ENCODE measurements around the gene ISLR.
A peak's percentile ranks its signal among the peaks of the same experiment; 100 is the strongest.

Gene ISLR

GRCh38 chr15:74167891-74168331 lies 5.6 kb upstream of the ISLR start:
- H3K4me3 ChIP-seq (ENCODE audit: low read depth, low read length): no peak overlapping the region
- POLR2A ChIA-PET: no interaction called here
- H3K9me3 ChIP-seq (ENCODE audit: control insufficient read depth, insufficient read depth, low read depth, low read length): no peaks in the 10 kb centered on the region
- H3K4me1 ChIP-seq (ENCODE audit: control insufficient read depth, insufficient read depth, low read length): no peaks in the 10 kb centered on the region
- H3K36me3 ChIP-seq (ENCODE audit: control insufficient read depth in 2 of 2, insufficient read depth in 1 of 2, low read length in 2 of 2): no peaks in the 10 kb centered on the region
- H3K27ac ChIP-seq (ENCODE audit: extremely low read depth, low read depth, low read length): no peak overlapping the region
- TF ChIP-seq ZNF701 (tag by site-specific recombination; IDR thresholded peaks at IDR 0.05) (no peak), ZNF175 (tag by site-specific recombination; IDR thresholded peaks at IDR 0.05) (no peak), EGR2 (tag by site-specific recombination; IDR thresholded peaks at IDR 0.05; ENCODE audit: low read depth) (peak; percentile 18; the same call in 1 of the 2 replicates), ZNF658 (tag by site-specific recombination; IDR thresholded peaks at IDR 0.05) (no peak), ZNF341 (tag by site-specific recombination; IDR thresholded peaks at IDR 0.05; ENCODE audit: low read depth) (peak; percentile 82), ZFHX2 (tag by site-specific recombination; conservative IDR thresholded peaks at IDR 0.05) (0 out of 2 replicates have a peak, but pooled peaks have one; percentile 8), ZNF366 (tag by site-specific recombination; conservative IDR thresholded peaks at IDR 0.05) (no peak), KLF16 (tag by site-specific recombination; IDR thresholded peaks at IDR 0.05) (no peak), ZNF677 (tag by site-specific recombination; IDR thresholded peaks at IDR 0.05) (no peak)
- CTCF ChIA-PET: no interaction called here

GRCh38 chr15:74168711-74169126 lies 4.8 kb upstream of the ISLR start:
- POLR2A ChIA-PET: no interaction called here
- Histone ChIP-seq H3K27ac (ENCODE audit: extremely low read depth, low read depth, low read length) (no peak overlapping the region), H3K4me1 (ENCODE audit: control insufficient read depth, insufficient read depth, low read length) (peaks cover 8% of the 10 kb centered on the region), H3K9me3 (ENCODE audit: control insufficient read depth, insufficient read depth, low read depth, low read length) (no peaks in the 10 kb centered on the region), H3K4me3 (ENCODE audit: low read depth, low read length) (no peak overlapping the region), H3K36me3 (ENCODE audit: control insufficient read depth in 2 of 2, insufficient read depth in 1 of 2, low read length in 2 of 2) (no peaks in the 10 kb centered on the region)
- CTCF ChIA-PET: interaction anchor here (1.5 kb wide), 1 partner anchor 11 kb away, joined by 4 read pairs; no protein-coding TSS in a partner anchor
- TF ChIP-seq ZNF223 (tag by site-specific recombination; IDR thresholded peaks at IDR 0.05) (no peak), HOXD13 (CRISPR knock-in tag; IDR thresholded peaks at IDR 0.05; ENCODE audit: borderline replicate concordance) (no peak), PBX3 (CRISPR knock-in tag; IDR thresholded peaks at IDR 0.05) (no peak), ZNF19 (tag by site-specific recombination; IDR thresholded peaks at IDR 0.05; ENCODE audit: low read depth) (no peak), ZSCAN23 (tag by site-specific recombination; IDR thresholded peaks at IDR 0.05) (no peak), ZNF558 (tag by site-specific recombination; IDR thresholded peaks at IDR 0.05) (no peak), ZNF560 (tag by site-specific recombination; IDR thresholded peaks at IDR 0.05; ENCODE audit: borderline replicate concordance) (no peak), ZNF677 (tag by site-specific recombination; IDR thresholded peaks at IDR 0.05) (no peak), REPIN1 (tag by site-specific recombination; IDR thresholded peaks at IDR 0.05; ENCODE audit: low read depth) (no peak), KLF8 (tag by site-specific recombination; IDR thresholded peaks at IDR 0.05) (no peak), ZNF830 (tag by site-specific recombination; IDR thresholded peaks at IDR 0.05; ENCODE audit: low read depth) (no peak), KLF7 (tag by site-specific recombination; IDR thresholded peaks at IDR 0.05; ENCODE audit: borderline replicate concordance) (no peak), ZNF155 (tag by site-specific recombination; IDR thresholded peaks at IDR 0.05) (no peak), ZNF621 (tag by site-specific recombination; IDR thresholded peaks at IDR 0.05) (no peak), GFI1B (tag by site-specific recombination; IDR thresholded peaks at IDR 0.05) (no peak)

Measured in HEK293 (cell line).